Breast epithelium (tissue), 4 donors: ENCODE results near the gene BTC. TPM values are rescaled to one million over a fixed set of nuclear protein-coding genes. Genes with fewer than 3 reads are reported as not detected.
"Not testable (repeated sequence)": the region's sequence is repeated elsewhere in the genome, so short reads cannot be mapped to it uniquely, and the experiment has no call there.

Experiments
- DNase-seq, 2 donors: peaks; one replicate each; pipeline ENCODE4 v3.0.0-alpha.2; 2019; ENCODE audit warnings: low spot score in 2 of 2
- H3K27ac ChIP-seq, 2 donors: fragments of 200-600 bp; sonication (generic) in 1 of 2; one replicate each; pipeline ENCODE4 v1.5.1; 2016 to 2019; ENCODE audit warnings: mild to moderate bottlenecking in 1 of 2
- H3K27me3 ChIP-seq, 2 donors: fragments of 200-600 bp; sonication (generic) in 1 of 2; one replicate each; pipeline versions ENCODE4 v1.5.1 to v1.6.0; 2017 to 2019; ENCODE audit warnings: control low read depth in 1 of 2, mild to moderate bottlenecking in 1 of 2
- H3K36me3 ChIP-seq: fragments of 200-600 bp; one replicate; pipeline ENCODE4 v1.5.1; 2019
- H3K4me1 ChIP-seq, 2 donors: fragments of 200-600 bp; sonication (generic); one replicate each; pipeline ENCODE4 v1.5.1; 2016 to 2019; ENCODE audit warnings: control low read depth in 1 of 2
- H3K4me3 ChIP-seq, 3 donors: fragments of 200-600 bp; sonication (generic); 1 replicate in 2 of 3; 2 replicates in 1 of 3; pipeline ENCODE4 v1.5.1; 2016 to 2019; ENCODE audit warnings: mild to moderate bottlenecking in 3 of 3, moderate library complexity in 2 of 3
- H3K9me3 ChIP-seq, 2 donors: fragments of 200-600 bp; sonication (generic) in 1 of 2; one replicate each; pipeline ENCODE4 v1.5.1; 2016 to 2019; ENCODE audit warnings: control low read depth in 1 of 2
- CTCF ChIP-seq, 3 donors: fragments of 450-650 bp; IDR thresholded peaks; one replicate each; pipeline ENCODE4 v1.5.1; 2016 to 2017; ENCODE audit warnings: antibody characterized with exemption in 3 of 3, mild to moderate bottlenecking in 3 of 3, moderate library complexity in 3 of 3
- POLR2A ChIP-seq: fragments of 450-650 bp; IDR thresholded peaks from one replicate; pipeline ENCODE4 v1.6.1; 2016; ENCODE audit warnings: antibody characterized with exemption, mild to moderate bottlenecking, moderate library complexity
- POLR2AphosphoS5 ChIP-seq, 3 donors: sonication (generic); formaldehyde crosslinking; IDR thresholded peaks; one replicate each; pipeline ENCODE4 v1.6.1; 2017; ENCODE audit warnings: antibody characterized with exemption in 3 of 3
- intact Hi-C: fragments of 100-400 bp; cut with DNase I; formaldehyde crosslinking; loops from one replicate; pipeline ENCODE4 v1.15.1; 2023; ENCODE audit warnings: low total_unique reads
- total RNA-seq, 3 donors: library from RNA; depleted of rRNA; stranded (reverse); fragments of >200 nt; gene quantifications; one replicate each; pipeline ENCODE4 v1.1.0, GENCODE V29; 2016

The BTC gene
- total RNA-seq, 3 donors from 2014 or later, result 2.3 to 6.1 (median 5.0) TPM

DNA sequence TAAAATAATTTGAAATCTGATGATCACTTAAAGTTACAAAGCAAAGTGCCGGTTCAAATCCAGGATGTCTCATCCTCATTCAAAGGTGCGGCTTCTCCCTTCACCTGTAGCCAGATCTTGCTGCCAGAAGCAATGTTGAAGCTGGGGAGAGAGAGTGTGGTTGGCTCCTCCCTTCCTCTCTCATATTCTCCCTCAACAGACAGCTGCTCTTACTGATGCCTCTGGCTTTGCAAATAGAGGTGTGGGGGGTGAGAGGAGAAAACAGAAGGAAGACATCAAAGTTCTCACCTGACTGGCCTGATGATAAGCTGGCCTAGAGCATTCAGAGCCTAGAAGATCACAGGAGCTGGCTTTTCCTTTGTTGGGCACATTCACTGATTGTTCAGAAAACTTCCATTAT lies 28.3 kb upstream of the BTC start:
- intact Hi-C loops, result no loop called here

GRCh38 chr4:74821541-74821940 lies 27.2 kb upstream of the BTC start:
- DNase-seq, result no peak
- no peak for TF ChIP-seq CTCF (IDR thresholded peaks at IDR 0.05)
- no peak for TF ChIP-seq POLR2AphosphoS5 (IDR thresholded peaks at IDR 0.05)
- no peak for TF ChIP-seq POLR2A
- Histone ChIP-seq H3K36me3 (no peaks in the 10 kb centered on the region), H3K4me1 (no peaks in the 10 kb centered on the region), H3K9me3 (no peaks in the 10 kb centered on the region), H3K4me3 (no peak overlapping the region), H3K27me3 (no peaks in the 10 kb centered on the region), H3K27ac (no peak overlapping the region)
- intact Hi-C loops, result loop anchor here (2.0 kb wide), 1 partner anchor 63 kb away; no protein-coding TSS in a partner anchor

More for the DNA sequence above, 28.3 kb upstream of the BTC start:
- no peaks in the 10 kb centered on the region for H3K36me3 ChIP-seq
- no peaks in the 10 kb centered on the region for H3K27me3 ChIP-seq
- no peak for DNase-seq
- no peak overlapping the region for H3K27ac ChIP-seq
- H3K9me3 ChIP-seq, result no peaks in the 10 kb centered on the region
- no peaks in the 10 kb centered on the region for H3K4me1 ChIP-seq
- TF ChIP-seq POLR2AphosphoS5 (IDR thresholded peaks at IDR 0.05) (no peak), CTCF (IDR thresholded peaks at IDR 0.05) (no peak), POLR2A (no peak)
- H3K4me3 ChIP-seq, result no peak overlapping the region

DNA sequence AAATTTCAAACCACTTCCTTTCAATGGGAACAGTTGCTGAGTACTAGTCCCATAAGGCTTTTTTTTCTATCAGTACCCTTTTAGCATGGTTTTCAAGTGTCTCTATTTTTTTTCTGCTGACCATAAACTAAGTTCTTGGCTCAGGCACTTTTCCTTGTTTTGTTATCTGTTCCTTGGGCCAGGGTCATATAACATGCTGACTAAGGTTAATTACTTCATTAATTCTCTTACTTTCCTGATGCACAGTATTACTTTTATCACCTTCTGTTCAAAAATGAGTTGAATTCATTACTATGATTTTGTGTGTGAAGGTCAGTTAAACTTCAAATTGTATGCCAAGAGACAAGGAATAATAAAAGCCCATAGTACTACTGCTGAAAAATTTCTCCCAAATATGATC lies 19.7 kb upstream of the BTC start:
- Histone ChIP-seq H3K9me3 (no peaks in the 10 kb centered on the region), H3K27ac (no peak overlapping the region), H3K4me1 (no peaks in the 10 kb centered on the region), H3K27me3 (no peaks in the 10 kb centered on the region), H3K36me3 (no peaks in the 10 kb centered on the region), H3K4me3 (no peak overlapping the region)
- DNase-seq, result no peak
- TF ChIP-seq POLR2A, result no peak
- no peak for TF ChIP-seq POLR2AphosphoS5 (IDR thresholded peaks at IDR 0.05)
- no peak for TF ChIP-seq CTCF (IDR thresholded peaks at IDR 0.05)
- intact Hi-C loops, result no loop called here

- not testable (repeated sequence) for H3K27me3 ChIP-seq, H3K4me1 ChIP-seq
Measured at GRCh38 chr4:74812056-74812455, 17.7 kb upstream of the BTC start.

GRCh38 chr4:74805601-74806000 lies 11.3 kb upstream of the BTC start:
- DNase-seq, result no peak
- intact Hi-C loops, result no loop called here
- Histone ChIP-seq H3K9me3 (no peaks in the 10 kb centered on the region), H3K36me3 (no peaks in the 10 kb centered on the region), H3K4me3 (no peak overlapping the region), H3K27me3 (no peaks in the 10 kb centered on the region), H3K4me1 (no peaks in the 10 kb centered on the region), H3K27ac (no peak overlapping the region)
- TF ChIP-seq POLR2A, result no peak
- TF ChIP-seq POLR2AphosphoS5 (IDR thresholded peaks at IDR 0.05), result no peak
- no peak for TF ChIP-seq CTCF (IDR thresholded peaks at IDR 0.05)

More at GRCh38 chr4:74812056-74812455, 17.7 kb upstream of the BTC start:
- DNase-seq, H3K27ac ChIP-seq, intact Hi-C loops, H3K36me3 ChIP-seq, H3K4me3 ChIP-seq, H3K9me3 ChIP-seq: not testable (repeated sequence)

GRCh38 chr4:74800310-74800709 lies 6.0 kb upstream of the BTC start:
- no peak overlapping the region for H3K4me3 ChIP-seq
- intact Hi-C loops, result no loop called here
- no peaks in the 10 kb centered on the region for H3K36me3 ChIP-seq
- H3K27ac ChIP-seq, result no peak overlapping the region
- no peak for TF ChIP-seq POLR2A
- TF ChIP-seq CTCF (IDR thresholded peaks at IDR 0.05), result no peak
- no peak for TF ChIP-seq POLR2AphosphoS5 (IDR thresholded peaks at IDR 0.05)
- no peak for DNase-seq
- no peaks in the 10 kb centered on the region for H3K27me3 ChIP-seq
- H3K4me1 ChIP-seq, result no peaks in the 10 kb centered on the region
- no peaks in the 10 kb centered on the region for H3K9me3 ChIP-seq
